Measurements from ENCODE around the gene RBPMS2. TPM values are rescaled to one million over a fixed set of nuclear protein-coding genes. Genes with fewer than 3 reads are reported as not detected.

Gene RBPMS2
- total RNA-seq, 2 experiments from 2014 or later = not detected

DNA sequence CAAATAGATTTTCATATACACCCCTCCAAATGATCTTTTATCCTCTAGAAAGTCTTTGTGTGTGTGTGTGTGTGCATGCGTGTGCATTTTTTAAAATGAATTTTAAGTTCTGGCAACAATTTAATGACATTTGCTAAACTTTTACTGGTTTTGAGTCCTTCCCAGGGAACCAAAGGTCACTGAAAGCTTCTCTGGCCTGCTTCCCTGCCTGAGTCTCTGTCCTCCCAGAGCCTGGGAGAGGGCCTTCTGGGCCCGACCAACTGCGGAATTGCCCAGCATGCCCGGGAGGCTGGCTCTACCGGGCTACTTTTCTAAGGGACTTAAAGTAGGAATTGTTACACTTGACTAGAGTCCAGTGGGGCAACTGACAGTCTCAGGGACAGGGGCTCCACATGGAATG is 7.4 kb upstream of the RBPMS2 start:
- Mint-ChIP-seq H3K4me1 (peaks cover 4% of the 10 kb centered on the region), H3K27me3 (no peaks in the 10 kb centered on the region), H3K4me3 (no peak overlapping the region), H3K36me3 (ENCODE audit: low read depth) (no peaks in the 10 kb centered on the region), H3K9me3 (ENCODE audit: low read depth) (no peaks in the 10 kb centered on the region), H3K27ac (no peak overlapping the region)
- DNase-seq = no peak
- CTCF ChIA-PET = interaction anchor here (2.7 kb wide), 1 partner anchor 27 kb away, joined by 18 read pairs; no protein-coding TSS in a partner anchor
- POLR2A ChIA-PET = no interaction called here
- intact Hi-C loops (cut with DNase I, micrococcal nuclease) = no loop called here
- ATAC-seq = no peak

DNA sequence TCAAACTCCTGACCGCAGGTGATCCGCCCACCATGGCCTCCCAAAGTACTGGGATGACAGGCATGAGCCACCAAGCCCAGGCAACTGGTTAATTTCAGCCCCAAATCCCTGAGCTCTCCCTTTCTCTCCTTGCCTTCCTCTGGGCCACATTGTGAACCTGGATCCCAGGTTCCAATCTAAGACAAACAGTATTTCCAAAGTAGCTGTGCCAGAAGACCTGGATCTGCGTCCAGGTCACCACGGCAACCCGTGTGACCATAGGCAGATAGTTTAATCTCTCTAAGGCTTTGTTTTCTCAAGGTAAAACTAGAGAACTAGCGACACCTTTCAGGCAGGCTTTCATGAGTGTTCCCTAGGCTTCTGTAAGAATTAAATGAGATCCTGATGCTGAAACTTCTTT is 5.9 kb upstream of the RBPMS2 start:
- Mint-ChIP-seq H3K9me3 (ENCODE audit: low read depth) (no peaks in the 10 kb centered on the region), H3K4me1 (peaks cover 4% of the 10 kb centered on the region), H3K4me3 (no peak overlapping the region), H3K36me3 (ENCODE audit: low read depth) (no peaks in the 10 kb centered on the region), H3K27me3 (peaks cover 9% of the 10 kb centered on the region), H3K27ac (no peak overlapping the region)
- DNase-seq (no peak), ATAC-seq (no peak)
- ChIA-PET CTCF (interaction anchor here (0.6 to 1.3 kb wide), 2 partner anchors 43 to 939 kb away, joined by 3 read pairs; no protein-coding TSS in a partner anchor), POLR2A (no interaction called here)
- intact Hi-C loops (cut with DNase I, micrococcal nuclease) = no loop called here

DNA sequence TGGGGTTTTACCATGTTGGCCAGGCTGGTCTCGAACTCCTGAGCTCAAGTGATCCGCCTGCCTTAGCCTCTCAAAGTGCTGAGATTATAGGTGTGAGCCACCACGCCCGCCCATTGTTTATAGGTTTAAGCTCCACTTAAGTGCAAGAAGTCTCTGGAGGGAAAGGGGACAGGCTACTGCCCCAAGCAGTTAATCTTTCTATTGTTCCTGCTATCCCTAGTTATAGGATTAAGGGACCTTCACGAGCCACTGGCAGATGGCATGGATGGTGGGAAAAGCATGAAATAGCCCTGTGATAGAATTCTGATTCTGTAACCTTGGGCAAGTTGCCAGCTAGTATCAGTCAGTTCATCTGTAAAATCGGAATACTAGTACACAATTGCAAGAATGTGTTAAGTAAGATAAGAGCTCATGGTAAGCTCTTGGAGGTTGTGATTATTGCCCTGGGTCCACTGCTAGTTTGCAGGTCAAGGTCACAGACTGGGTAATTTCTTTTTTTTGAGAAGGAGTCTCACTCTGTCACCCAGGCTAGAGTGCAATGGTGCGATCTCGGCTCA is 5.3 kb upstream of the RBPMS2 start:
- intact Hi-C loops (cut with DNase I, micrococcal nuclease) = no loop called here
- H3K4me1 Mint-ChIP-seq = peaks cover 4% of the 10 kb centered on the region
- H3K4me3 Mint-ChIP-seq = no peak overlapping the region
- CTCF ChIA-PET = interaction anchor here (0.6 to 0.8 kb wide), 2 partner anchors 36 to 442 kb away, joined by 3 to 6 read pairs; no protein-coding TSS in a partner anchor
- ATAC-seq (no peak), DNase-seq (no peak)
- POLR2A ChIA-PET = no interaction called here
- H3K27ac Mint-ChIP-seq = no peak overlapping the region
- peaks cover 13% of the 10 kb centered on the region for H3K27me3 Mint-ChIP-seq
- H3K9me3 Mint-ChIP-seq (ENCODE audit: low read depth) = no peaks in the 10 kb centered on the region
- no peaks in the 10 kb centered on the region for H3K36me3 Mint-ChIP-seq (ENCODE audit: low read depth)

DNA sequence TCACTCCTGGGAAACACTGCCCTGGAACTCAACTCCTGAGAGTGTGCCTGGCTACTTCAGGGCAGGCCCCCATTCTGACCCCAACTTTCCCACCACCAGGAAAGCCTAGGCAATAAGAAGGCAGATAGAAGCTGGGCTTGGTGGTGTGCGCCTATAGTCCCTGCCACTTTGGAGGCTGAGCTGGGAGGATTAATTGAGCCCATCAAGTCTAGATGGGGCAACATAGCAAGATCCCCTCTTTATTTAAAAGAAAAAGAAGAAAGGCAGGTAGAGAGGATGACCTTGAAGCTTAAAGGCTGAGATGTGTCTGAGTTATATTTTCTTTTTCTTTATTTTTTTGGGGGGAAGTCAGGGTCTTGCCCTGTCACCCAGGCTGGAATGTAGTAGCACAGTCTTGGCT is 4.2 kb upstream of the RBPMS2 start:
- Mint-ChIP-seq H3K4me3 (no peak overlapping the region), H3K27me3 (peaks cover 13% of the 10 kb centered on the region)

DNA sequence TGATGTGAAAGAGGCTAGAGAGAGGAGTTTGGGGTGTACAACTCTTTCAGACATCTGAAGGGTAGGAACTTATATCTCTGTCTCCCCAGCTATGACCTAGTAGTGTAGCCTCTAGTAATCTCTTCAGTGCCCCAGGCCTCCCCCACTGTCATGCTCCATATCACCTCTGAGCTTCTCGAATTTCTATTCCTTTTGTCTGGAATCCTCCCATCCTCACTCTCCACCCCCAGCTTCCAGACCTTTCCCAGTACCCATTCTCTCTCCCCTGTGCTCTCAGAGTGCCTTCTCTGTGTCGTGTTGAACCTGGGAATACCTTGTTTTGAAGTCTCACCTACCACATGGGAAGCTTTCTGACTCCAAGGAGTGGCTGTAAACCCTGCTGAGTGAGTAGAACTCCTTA is 3.6 kb upstream of the RBPMS2 start:
- Mint-ChIP-seq H3K27me3 (peaks cover 18% of the 10 kb centered on the region), H3K4me1 (peaks cover 4% of the 10 kb centered on the region), H3K9me3 (ENCODE audit: low read depth) (no peaks in the 10 kb centered on the region), H3K4me3 (no peak overlapping the region), H3K36me3 (ENCODE audit: low read depth) (no peaks in the 10 kb centered on the region), H3K27ac (no peak overlapping the region)
- CTCF ChIA-PET = interaction anchor here (0.6 to 1.1 kb wide), 4 partner anchors 25 to 435 kb away, joined by 3 to 4 read pairs (median 3); no protein-coding TSS in a partner anchor
- intact Hi-C loops (cut with DNase I, micrococcal nuclease) = no loop called here
- DNase-seq = no peak
- no peak for ATAC-seq
- POLR2A ChIA-PET = no interaction called here

More for the DNA sequence above, 4.2 kb upstream of the RBPMS2 start:
- Mint-ChIP-seq H3K4me1 (peaks cover 4% of the 10 kb centered on the region), H3K36me3 (ENCODE audit: low read depth) (no peaks in the 10 kb centered on the region), H3K9me3 (ENCODE audit: low read depth) (no peaks in the 10 kb centered on the region), H3K27ac (no peak overlapping the region)
- no peak for DNase-seq
- no peak for ATAC-seq
- ChIA-PET POLR2A (no interaction called here), CTCF (interaction anchor here (1.1 kb wide), 2 partner anchors 30 to 48 kb away, joined by 3 to 4 read pairs; no protein-coding TSS in a partner anchor)
- intact Hi-C loops (cut with DNase I, micrococcal nuclease) = no loop called here

DNA sequence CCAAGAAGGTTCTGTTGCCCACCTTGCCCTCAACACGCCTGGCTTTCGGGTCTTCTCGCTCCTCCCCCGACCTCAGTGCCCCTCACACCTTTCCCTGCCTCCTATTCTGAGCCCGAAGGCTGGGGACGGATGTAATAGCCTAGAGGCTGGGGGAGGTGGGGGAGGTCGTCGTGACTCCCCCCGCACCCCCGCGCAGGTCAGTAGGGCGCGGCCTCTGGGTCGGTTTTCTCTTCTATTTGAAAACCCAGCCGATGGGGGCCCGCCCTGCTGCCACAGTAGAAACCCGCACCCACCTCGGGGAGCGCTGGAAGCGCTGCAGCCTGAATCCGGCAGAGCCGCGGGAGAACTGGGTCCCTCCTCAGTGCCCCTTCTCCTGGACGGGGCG is 1.0 kb upstream of the RBPMS2 start:
- Mint-ChIP-seq H3K27me3 (peaks cover 32% of the 10 kb centered on the region), H3K4me1 (no peaks in the 10 kb centered on the region), H3K27ac (no peak overlapping the region), H3K36me3 (ENCODE audit: low read depth) (no peaks in the 10 kb centered on the region), H3K4me3 (peak overlapping the region; percentile 59), H3K9me3 (ENCODE audit: low read depth) (no peaks in the 10 kb centered on the region)
- ATAC-seq = no peak
- intact Hi-C loops (cut with DNase I, micrococcal nuclease) = no loop called here
- POLR2A ChIA-PET = interaction anchor here (1.0 kb wide), 1 partner anchor 117 kb away, joined by 3 read pairs; no protein-coding TSS in a partner anchor
- CTCF ChIA-PET = no interaction called here
- no peak for DNase-seq

DNA sequence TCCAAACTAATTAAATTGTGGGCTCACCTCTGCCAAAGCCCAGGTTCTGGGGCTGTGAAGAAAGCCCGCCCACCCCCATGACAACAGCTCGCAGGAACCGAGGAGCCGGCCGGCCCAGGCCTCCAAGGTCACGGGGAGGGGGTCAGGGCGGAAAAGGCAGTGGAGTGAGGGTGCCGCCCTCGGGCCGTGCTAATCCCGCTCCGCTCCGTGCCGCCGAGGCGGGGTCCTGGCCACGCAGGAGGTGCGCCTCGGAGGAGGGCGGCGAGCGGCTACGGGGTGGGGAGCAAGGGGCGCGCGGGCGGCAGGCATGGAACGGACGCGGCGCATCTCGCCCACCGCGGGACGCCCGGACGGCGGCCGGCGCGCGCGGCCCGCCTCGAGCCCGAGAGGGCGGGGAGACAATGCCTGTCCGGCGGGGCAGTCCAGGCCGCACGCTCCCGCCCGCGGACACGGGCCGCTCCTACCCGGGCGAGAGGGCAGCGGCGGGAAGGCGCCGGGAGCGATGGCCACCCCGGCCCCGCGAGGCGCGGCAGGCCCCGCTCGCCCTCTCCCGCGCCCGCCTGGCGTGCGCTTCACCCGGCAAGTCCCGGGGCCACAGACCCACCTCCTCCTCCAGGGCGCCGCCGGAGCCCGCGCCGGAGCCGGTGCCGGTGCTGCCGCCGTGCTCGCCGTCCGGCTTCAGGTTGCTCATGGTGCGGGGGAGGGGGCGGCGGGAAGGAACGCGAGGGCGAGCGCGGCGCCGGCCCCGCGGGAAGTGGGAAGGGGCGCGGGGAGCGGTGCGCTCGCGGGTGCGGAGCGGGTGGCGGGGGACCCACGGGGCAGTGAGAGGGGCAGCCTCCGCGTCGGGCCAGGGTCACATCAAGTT is 528 bp downstream of the RBPMS2 start:
- intact Hi-C loops (cut with DNase I, micrococcal nuclease) = no loop called here
- H3K27ac Mint-ChIP-seq = no peak overlapping the region
- ChIA-PET CTCF (no interaction called here), POLR2A (no interaction called here)
- DNase-seq = peak; percentile 43
- peak; percentile 53 for ATAC-seq
- no peaks in the 10 kb centered on the region for H3K4me1 Mint-ChIP-seq
- H3K4me3 Mint-ChIP-seq = peak overlapping the region; percentile 44
- H3K36me3 Mint-ChIP-seq (ENCODE audit: low read depth) = no peaks in the 10 kb centered on the region
- peaks cover 32% of the 10 kb centered on the region for H3K27me3 Mint-ChIP-seq
- no peaks in the 10 kb centered on the region for H3K9me3 Mint-ChIP-seq (ENCODE audit: low read depth)

DNA sequence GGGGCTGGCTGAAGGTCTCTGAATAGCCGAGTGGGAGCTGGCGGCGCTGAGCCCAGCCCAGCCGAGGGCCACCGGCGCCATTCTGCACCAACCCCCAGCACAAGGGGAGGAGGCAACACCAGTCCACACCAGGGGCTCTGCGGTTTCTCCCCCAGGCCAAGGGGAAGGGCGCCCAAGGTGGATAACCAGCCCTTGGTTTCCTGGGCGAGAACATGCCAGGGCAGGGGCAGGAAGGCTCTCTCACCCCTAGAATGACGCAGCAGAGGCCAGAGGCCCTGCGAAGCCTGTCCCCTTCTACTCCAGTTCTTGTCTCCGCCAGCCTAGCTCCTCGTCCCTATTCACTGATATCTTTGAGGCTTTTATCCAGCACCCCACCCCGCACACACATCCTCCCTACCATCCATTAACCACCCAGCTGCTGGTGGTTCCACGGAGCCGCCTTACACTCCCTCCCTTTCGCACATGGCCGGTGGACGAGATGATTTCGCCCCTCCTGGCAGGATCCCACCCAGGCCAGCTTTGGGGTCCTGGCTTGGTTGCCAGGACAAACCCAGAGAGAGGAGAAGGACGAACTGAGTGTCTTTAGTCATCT is 1.3 kb downstream of the RBPMS2 start:
- ATAC-seq (no peak), DNase-seq (no peak)
- POLR2A ChIA-PET = no interaction called here
- CTCF ChIA-PET = no interaction called here
- Mint-ChIP-seq H3K4me1 (no peaks in the 10 kb centered on the region), H3K27me3 (peaks cover 32% of the 10 kb centered on the region), H3K36me3 (ENCODE audit: low read depth) (no peaks in the 10 kb centered on the region), H3K9me3 (ENCODE audit: low read depth) (no peaks in the 10 kb centered on the region), H3K4me3 (peak overlapping the region; percentile 44), H3K27ac (no peak overlapping the region)
- intact Hi-C loops (cut with DNase I, micrococcal nuclease) = no loop called here

DNA sequence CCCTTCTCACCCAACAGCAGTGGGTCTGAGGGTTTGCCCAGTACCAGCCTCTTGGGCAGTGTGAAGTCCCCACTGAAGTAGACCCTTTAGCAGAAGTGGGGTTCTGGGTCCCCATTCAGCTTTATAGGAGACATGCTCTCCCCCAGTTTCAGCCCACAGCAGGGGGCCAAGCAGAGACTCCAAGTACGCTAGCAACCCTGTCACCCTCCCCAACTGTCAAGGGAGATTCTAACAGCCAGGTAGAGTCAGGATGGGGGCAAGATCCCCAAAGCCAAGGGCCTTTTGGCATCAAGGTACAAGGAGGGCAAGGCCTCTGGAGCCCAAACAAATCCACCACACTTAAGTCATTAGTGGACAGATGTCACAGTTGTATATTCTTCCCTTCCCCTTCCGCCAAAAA is 1.8 kb downstream of the RBPMS2 start:
- no peaks in the 10 kb centered on the region for H3K36me3 Mint-ChIP-seq (ENCODE audit: low read depth)
- ATAC-seq (no peak), DNase-seq (no peak)
- POLR2A ChIA-PET = no interaction called here
- H3K4me1 Mint-ChIP-seq = no peaks in the 10 kb centered on the region
- intact Hi-C loops (cut with DNase I, micrococcal nuclease) = no loop called here
- no peak overlapping the region for H3K4me3 Mint-ChIP-seq
- no peak overlapping the region for H3K27ac Mint-ChIP-seq
- H3K9me3 Mint-ChIP-seq (ENCODE audit: low read depth) = no peaks in the 10 kb centered on the region
- H3K27me3 Mint-ChIP-seq = peaks cover 32% of the 10 kb centered on the region
- CTCF ChIA-PET = no interaction called here

DNA sequence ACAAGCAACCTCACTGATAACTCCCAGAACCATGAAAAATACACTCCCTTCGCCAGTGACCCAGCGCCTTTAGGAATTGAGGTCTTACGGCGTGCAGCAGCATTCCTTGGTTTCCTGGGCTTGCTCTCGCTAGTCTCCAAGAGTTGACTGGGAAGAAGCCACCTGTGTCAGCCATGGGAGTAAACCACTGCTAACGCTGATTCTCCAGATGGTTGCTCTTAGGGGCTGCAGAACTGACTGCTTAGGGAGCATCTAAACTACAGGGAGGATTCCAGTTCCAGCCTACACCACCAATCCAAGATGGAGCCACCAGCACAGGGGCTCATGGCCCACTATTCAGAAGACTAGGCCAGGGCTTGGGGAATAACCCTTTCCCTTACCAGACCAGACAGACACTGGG is 2.4 kb downstream of the RBPMS2 start:
- ChIA-PET CTCF (no interaction called here), POLR2A (no interaction called here)
- no peaks in the 10 kb centered on the region for H3K9me3 Mint-ChIP-seq (ENCODE audit: low read depth)
- intact Hi-C loops (cut with DNase I, micrococcal nuclease) = no loop called here
- DNase-seq = no peak
- no peaks in the 10 kb centered on the region for H3K4me1 Mint-ChIP-seq
- no peak for ATAC-seq
- peaks cover 32% of the 10 kb centered on the region for H3K27me3 Mint-ChIP-seq
- H3K36me3 Mint-ChIP-seq (ENCODE audit: low read depth) = no peaks in the 10 kb centered on the region
- no peak overlapping the region for H3K27ac Mint-ChIP-seq
- no peak overlapping the region for H3K4me3 Mint-ChIP-seq

DNA sequence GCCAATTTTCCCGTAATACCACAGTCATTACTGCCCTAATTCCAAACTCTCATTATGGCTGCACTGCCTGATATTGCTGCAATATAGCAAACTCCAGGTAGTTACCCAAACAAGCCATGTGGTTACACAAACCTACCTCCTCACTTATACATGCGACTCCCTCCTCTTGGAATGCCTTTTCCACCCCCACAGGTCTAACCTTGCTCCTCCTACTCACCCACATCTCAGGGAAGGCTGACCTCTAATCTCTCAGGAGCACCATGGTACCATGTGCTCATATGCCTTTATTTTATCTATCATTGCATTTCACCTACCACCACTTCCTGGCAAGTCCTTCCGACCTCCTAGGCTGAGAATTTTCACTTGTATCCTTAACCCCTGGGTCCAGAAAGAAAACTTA is 2.9 kb downstream of the RBPMS2 start:
- H3K4me1 Mint-ChIP-seq = no peaks in the 10 kb centered on the region
- ChIA-PET POLR2A (no interaction called here), CTCF (no interaction called here)
- DNase-seq (no peak), ATAC-seq (no peak)
- no peak overlapping the region for H3K27ac Mint-ChIP-seq
- no peaks in the 10 kb centered on the region for H3K9me3 Mint-ChIP-seq (ENCODE audit: low read depth)
- H3K27me3 Mint-ChIP-seq = peaks cover 32% of the 10 kb centered on the region
- intact Hi-C loops (cut with DNase I, micrococcal nuclease) = no loop called here
- no peaks in the 10 kb centered on the region for H3K36me3 Mint-ChIP-seq (ENCODE audit: low read depth)
- H3K4me3 Mint-ChIP-seq = no peak overlapping the region

DNA sequence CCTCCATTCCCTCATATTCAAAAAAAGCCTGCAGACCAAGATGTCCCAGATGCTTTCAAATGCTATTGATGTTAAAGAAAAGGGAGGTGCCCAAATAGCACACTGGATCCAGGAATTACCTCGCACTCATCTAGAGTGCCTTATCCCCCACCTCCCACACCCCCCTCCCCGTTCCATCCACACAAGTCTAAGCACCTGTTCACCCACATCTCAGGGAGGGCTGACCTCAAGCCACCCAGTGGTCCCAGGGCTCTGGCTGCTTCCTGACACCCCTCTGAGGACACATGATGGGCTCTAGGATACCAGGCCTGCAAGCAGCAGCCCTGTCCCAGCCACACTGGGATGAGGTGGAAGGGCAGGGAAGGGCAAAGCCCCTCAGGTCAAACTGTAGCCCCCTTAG is 4.8 kb downstream of the RBPMS2 start:
- DNase-seq (no peak), ATAC-seq (no peak)
- Mint-ChIP-seq H3K9me3 (ENCODE audit: low read depth) (no peaks in the 10 kb centered on the region), H3K4me3 (no peak overlapping the region), H3K36me3 (ENCODE audit: low read depth) (no peaks in the 10 kb centered on the region), H3K27ac (no peak overlapping the region), H3K27me3 (peaks cover 20% of the 10 kb centered on the region), H3K4me1 (no peaks in the 10 kb centered on the region)
- ChIA-PET CTCF (interaction anchor here (0.6 kb wide), 1 partner anchor 927 kb away, joined by 3 read pairs; no protein-coding TSS in a partner anchor), POLR2A (no interaction called here)
- intact Hi-C loops (cut with DNase I, micrococcal nuclease) = no loop called here
